HepG2 (cell line): ENCODE results near the gene SYNPR. TPM values are rescaled to one million over a fixed set of nuclear protein-coding genes. Genes with fewer than 3 reads are reported as not detected.

Source experiments
- ATAC-seq: fragments of 200-7000 bp; cut with Tn5 transposase; 3 replicates; pipeline ENCODE4 v1.9.1; 2020; ENCODE audit warnings: mild to moderate bottlenecking, moderate library complexity
- BruUV-seq: library from RNA; stranded (reverse); fragments of 400-500 nt; replicated peaks from 2 replicates; lab custom pipeline; 2021; lab: Mats Ljungman, UMichigan
- CTCF ChIA-PET: fragments of 300-600 bp; formaldehyde crosslinking; extraction: SDS; loops from one replicate; lab custom pipeline; 2021; ENCODE audit warnings: low total read pairs, inconsistent platforms, low intra/inter-chr PET ratio; lab: Yijun Ruan, JAX
- POLR2A ChIA-PET: fragments of 350-600 bp; sonication (Branson Sonifier 250); formaldehyde crosslinking; loops from one replicate; lab custom pipeline; 2020; ENCODE audit warnings: antibody characterized with exemption, inconsistent platforms; lab: Yijun Ruan, JAX
- DNase-seq: peaks from one replicate; pipeline ENCODE4 v3.0.0-alpha.2; 2015; ENCODE audit warnings: low spot score
- FAIRE-seq: peaks from 3 replicates; lab custom pipeline; 2011; peaks lifted over from hg19 to GRCh38; lab: Jason Lieb, UNC
- H2AFZ ChIP-seq: one replicate; pipeline ENCODE4 v1.6.1; 2011; ENCODE audit warnings: low read length, inconsistent platforms
- H3K27ac ChIP-seq: fragments of 300-600 bp; 3 replicates; pipeline ENCODE4 v1.8.0; 2011; ENCODE audit warnings: mixed run types, mild to moderate bottlenecking, mixed read lengths, low read length, inconsistent platforms; ENCODE audit not compliant: insufficient read depth; ENCODE audit errors: extremely low read length
- H3K27me3 ChIP-seq, 2 experiments: fragments of 200-600 bp in 1 of 2; 2 replicates in 1 of 2; 3 replicates in 1 of 2; pipeline versions ENCODE4 v1.6.0 to v1.8.0; 2011; ENCODE audit warnings: low read length in 2 of 2, mild to moderate bottlenecking in 2 of 2, moderate library complexity in 2 of 2, inconsistent platforms in 1 of 2; ENCODE audit not compliant: insufficient read depth in 2 of 2, control insufficient read depth in 1 of 2
- H3K36me3 ChIP-seq, 2 experiments: fragments of 200-600 bp in 1 of 2; replicated peaks in 1 of 2; 2 replicates in 1 of 2; 3 replicates in 1 of 2; pipeline versions ENCODE4 v1.5.1 to v1.8.0; 2011; ENCODE audit warnings: low read length in 2 of 2, inconsistent platforms in 1 of 2; ENCODE audit not compliant: insufficient read depth in 2 of 2, control insufficient read depth in 1 of 2
- H3K4me1 ChIP-seq: 2 replicates; pipeline ENCODE4 v1.5.1; 2012; ENCODE audit warnings: low read length, inconsistent platforms; ENCODE audit not compliant: insufficient read depth
- H3K4me2 ChIP-seq: 2 replicates; pipeline ENCODE4 v1.6.0; 2011; ENCODE audit warnings: low read depth, low read length, inconsistent platforms
- H3K4me3 ChIP-seq, 3 experiments: fragments of 200-600 bp in 1 of 3; sonication (generic), shearing (Covaris generic) in 1 of 3; replicated peaks in 1 of 3; 2 replicates each; pipeline ENCODE4 v1.5.1; 2011 to 2016; ENCODE audit warnings: low read length in 3 of 3, inconsistent platforms in 2 of 3, low read depth in 2 of 3, mild to moderate bottlenecking in 2 of 3, control low read depth in 1 of 3, mixed read lengths in 1 of 3; ENCODE audit not compliant: insufficient read depth in 1 of 3
- H3K79me2 ChIP-seq: one replicate; pipeline ENCODE4 v1.6.1; 2011; ENCODE audit warnings: low read length, inconsistent platforms; ENCODE audit not compliant: insufficient read depth
- H3K9ac ChIP-seq: 2 replicates; pipeline ENCODE4 v1.6.0; 2011; ENCODE audit warnings: mild to moderate bottlenecking, low read depth, low read length, inconsistent platforms; ENCODE audit not compliant: insufficient read depth
- H3K9me3 ChIP-seq: 2 replicates; pipeline ENCODE4 v1.5.1; 2012; ENCODE audit warnings: mild to moderate bottlenecking, low read length
- H4K20me1 ChIP-seq: 2 replicates; pipeline ENCODE4 v1.6.0; 2011; ENCODE audit warnings: inconsistent platforms, mild to moderate bottlenecking, low read length, moderate library complexity; ENCODE audit not compliant: insufficient read depth
- KDM5A ChIP-seq: fragments of 200-600 bp; sonication (generic); IDR thresholded peaks from 2 replicates; pipeline ENCODE4 v1.7.0; 2018; ENCODE audit warnings: antibody characterized with exemption, mild to moderate bottlenecking, low read length, borderline replicate concordance
- REL ChIP-seq: sonication (generic); formaldehyde crosslinking; conservative IDR thresholded peaks from 2 replicates; pipeline ENCODE4 v1.8.0; 2022; ENCODE audit warnings: mild to moderate bottlenecking, missing genetic modification reagents, moderate library complexity
- RFX5 ChIP-seq: IDR thresholded peaks from 2 replicates; pipeline ENCODE4 v1.6.1; 2011; ENCODE audit warnings: low read depth, low read length, improper control_type of control experiment
- SETDB1 ChIP-seq: sonication (generic); formaldehyde crosslinking; IDR thresholded peaks from 2 replicates; pipeline ENCODE4 v1.5.1; 2020; ENCODE audit warnings: missing genetic modification reagents, mild to moderate bottlenecking, borderline replicate concordance
- SNRNP70 ChIP-seq: fragments of 200-400 bp; formaldehyde crosslinking; IDR thresholded peaks from 2 replicates; pipeline ENCODE4 v1.6.1; 2017; ENCODE audit warnings: mild to moderate bottlenecking, low read depth, low read length, moderate library complexity
- SP5 ChIP-seq: IDR thresholded peaks from 2 replicates; pipeline ENCODE4 v1.6.1; 2016; ENCODE audit warnings: low read depth, borderline replicate concordance
- ZFP90 ChIP-seq: sonication (generic); formaldehyde crosslinking; IDR thresholded peaks from 2 replicates; pipeline ENCODE4 v1.8.0; 2022; ENCODE audit warnings: missing genetic modification reagents, mild to moderate bottlenecking, inconsistent platforms, borderline replicate concordance
- WGBS: methylation state at CpG from one replicate; pipeline ENCODE4 v1.1.6; 2017; ENCODE audit warnings: low lambda C conversion rate; 5-methylcytosine and 5-hydroxymethylcytosine counted together
- in situ Hi-C: cut with HindIII; loops from 2 replicates; pipeline ENCODE4 v1.10.0; 2017; ENCODE audit warnings: low pct_unique_long_range_greater_than_20kb; ENCODE audit not compliant: extremely low pct_ligation_motif_present
- intact Hi-C: fragments of 100-400 bp; cut with micrococcal nuclease; formaldehyde crosslinking; loops from one replicate; pipeline ENCODE4 v1.10.0; 2022; ENCODE audit not compliant: unreplicated experiment
- polyA plus RNA-seq, 8 experiments: library from polyadenylated mRNA; depleted of rRNA in 3 of 8; stranded (reverse) in 7 of 8; unstranded in 1 of 8; fragments of >200 nt; fragmentation: Illumina TruSeq in 4 of 8; extraction: Trizol in 4 of 8; gene quantifications; 2 replicates each; pipeline versions ENCODE4 v1.2.1 to v1.2.3, GENCODE V29; 2011 to 2016; ENCODE audit warnings: low read depth in 4 of 8, missing spikeins in 1 of 8, mixed read lengths in 1 of 8; ENCODE audit not compliant: insufficient read depth in 1 of 8
- total RNA-seq, 5 experiments: library from RNA; depleted of rRNA; stranded (reverse); fragments of >200 nt; fragmentation: Illumina TruSeq; extraction: Trizol; gene quantifications; 2 replicates each; pipeline ENCODE4 v1.2.3, GENCODE V29; 2016; ENCODE audit warnings: low read depth in 1 of 5
- TF ChIP-seq, protein P1 (sequence below): sonication (generic); formaldehyde crosslinking; IDR thresholded peaks from 2 replicates; pipeline ENCODE4 v1.5.1; 2020; ENCODE audit warnings: mild to moderate bottlenecking, missing genetic modification reagents, moderate library complexity
- TF ChIP-seq, protein P2 (sequence below): sonication (generic); formaldehyde crosslinking; IDR thresholded peaks from 2 replicates; pipeline ENCODE4 v1.4.0; 2020; ENCODE audit warnings: mild to moderate bottlenecking, missing genetic modification reagents
- TF ChIP-seq, protein P3 (sequence below), 2 experiments: fragments of 450-650 bp in 1 of 2; sonication (generic) in 1 of 2; formaldehyde crosslinking; IDR thresholded peaks; 2 replicates each; pipeline versions ENCODE4 v1.5.0 to v1.8.0; 2020 to 2022; ENCODE audit warnings: mild to moderate bottlenecking in 1 of 2, missing genetic modification reagents in 1 of 2
- TF ChIP-seq, protein P4 (sequence below): sonication (generic); formaldehyde crosslinking; IDR thresholded peaks from 2 replicates; pipeline ENCODE4 v1.5.0; 2020; ENCODE audit warnings: missing genetic modification reagents
- TF ChIP-seq, protein P5 (sequence below): sonication (generic); formaldehyde crosslinking; IDR thresholded peaks from 2 replicates; pipeline ENCODE4 v1.4.0; 2020; ENCODE audit warnings: mild to moderate bottlenecking, missing genetic modification reagents

The SYNPR gene
- total and polyA plus RNA-seq, 2 of the 13 experiments (the other 11 are each of a cell fraction or from before 2014, with no cell fraction given): 0.04 TPM; not detected in 1

DNA sequence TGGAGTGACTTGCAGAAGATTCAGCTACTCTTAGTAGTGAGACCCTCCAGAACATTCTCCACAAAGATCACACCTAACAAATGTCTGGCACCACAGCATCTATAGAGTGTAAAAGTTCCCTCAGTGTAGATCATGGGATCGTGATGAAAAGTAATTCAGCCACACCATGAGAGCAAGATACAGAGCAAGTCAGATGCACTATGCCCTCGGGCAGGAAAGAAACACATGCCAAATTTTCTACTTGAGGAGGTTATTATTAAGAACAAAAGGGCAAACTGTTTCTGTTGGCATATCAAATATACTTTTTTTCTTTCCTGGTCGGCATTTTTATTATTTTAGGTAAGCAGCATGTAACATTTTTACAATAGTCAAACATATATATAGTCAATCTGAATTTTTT is 329.6 kb downstream of the SYNPR start:
- intact Hi-C loops (no loop called here), in situ Hi-C loops (no loop called here)
- no peak for FAIRE-seq
- TF ChIP-seq, protein P1, sequence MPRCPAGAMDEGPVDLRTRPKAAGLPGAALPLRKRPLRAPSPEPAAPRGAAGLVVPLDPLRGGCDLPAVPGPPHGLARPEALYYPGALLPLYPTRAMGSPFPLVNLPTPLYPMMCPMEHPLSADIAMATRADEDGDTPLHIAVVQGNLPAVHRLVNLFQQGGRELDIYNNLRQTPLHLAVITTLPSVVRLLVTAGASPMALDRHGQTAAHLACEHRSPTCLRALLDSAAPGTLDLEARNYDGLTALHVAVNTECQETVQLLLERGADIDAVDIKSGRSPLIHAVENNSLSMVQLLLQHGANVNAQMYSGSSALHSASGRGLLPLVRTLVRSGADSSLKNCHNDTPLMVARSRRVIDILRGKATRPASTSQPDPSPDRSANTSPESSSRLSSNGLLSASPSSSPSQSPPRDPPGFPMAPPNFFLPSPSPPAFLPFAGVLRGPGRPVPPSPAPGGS (CRISPR knock-in tag): no peak
- TF ChIP-seq, protein P2, sequence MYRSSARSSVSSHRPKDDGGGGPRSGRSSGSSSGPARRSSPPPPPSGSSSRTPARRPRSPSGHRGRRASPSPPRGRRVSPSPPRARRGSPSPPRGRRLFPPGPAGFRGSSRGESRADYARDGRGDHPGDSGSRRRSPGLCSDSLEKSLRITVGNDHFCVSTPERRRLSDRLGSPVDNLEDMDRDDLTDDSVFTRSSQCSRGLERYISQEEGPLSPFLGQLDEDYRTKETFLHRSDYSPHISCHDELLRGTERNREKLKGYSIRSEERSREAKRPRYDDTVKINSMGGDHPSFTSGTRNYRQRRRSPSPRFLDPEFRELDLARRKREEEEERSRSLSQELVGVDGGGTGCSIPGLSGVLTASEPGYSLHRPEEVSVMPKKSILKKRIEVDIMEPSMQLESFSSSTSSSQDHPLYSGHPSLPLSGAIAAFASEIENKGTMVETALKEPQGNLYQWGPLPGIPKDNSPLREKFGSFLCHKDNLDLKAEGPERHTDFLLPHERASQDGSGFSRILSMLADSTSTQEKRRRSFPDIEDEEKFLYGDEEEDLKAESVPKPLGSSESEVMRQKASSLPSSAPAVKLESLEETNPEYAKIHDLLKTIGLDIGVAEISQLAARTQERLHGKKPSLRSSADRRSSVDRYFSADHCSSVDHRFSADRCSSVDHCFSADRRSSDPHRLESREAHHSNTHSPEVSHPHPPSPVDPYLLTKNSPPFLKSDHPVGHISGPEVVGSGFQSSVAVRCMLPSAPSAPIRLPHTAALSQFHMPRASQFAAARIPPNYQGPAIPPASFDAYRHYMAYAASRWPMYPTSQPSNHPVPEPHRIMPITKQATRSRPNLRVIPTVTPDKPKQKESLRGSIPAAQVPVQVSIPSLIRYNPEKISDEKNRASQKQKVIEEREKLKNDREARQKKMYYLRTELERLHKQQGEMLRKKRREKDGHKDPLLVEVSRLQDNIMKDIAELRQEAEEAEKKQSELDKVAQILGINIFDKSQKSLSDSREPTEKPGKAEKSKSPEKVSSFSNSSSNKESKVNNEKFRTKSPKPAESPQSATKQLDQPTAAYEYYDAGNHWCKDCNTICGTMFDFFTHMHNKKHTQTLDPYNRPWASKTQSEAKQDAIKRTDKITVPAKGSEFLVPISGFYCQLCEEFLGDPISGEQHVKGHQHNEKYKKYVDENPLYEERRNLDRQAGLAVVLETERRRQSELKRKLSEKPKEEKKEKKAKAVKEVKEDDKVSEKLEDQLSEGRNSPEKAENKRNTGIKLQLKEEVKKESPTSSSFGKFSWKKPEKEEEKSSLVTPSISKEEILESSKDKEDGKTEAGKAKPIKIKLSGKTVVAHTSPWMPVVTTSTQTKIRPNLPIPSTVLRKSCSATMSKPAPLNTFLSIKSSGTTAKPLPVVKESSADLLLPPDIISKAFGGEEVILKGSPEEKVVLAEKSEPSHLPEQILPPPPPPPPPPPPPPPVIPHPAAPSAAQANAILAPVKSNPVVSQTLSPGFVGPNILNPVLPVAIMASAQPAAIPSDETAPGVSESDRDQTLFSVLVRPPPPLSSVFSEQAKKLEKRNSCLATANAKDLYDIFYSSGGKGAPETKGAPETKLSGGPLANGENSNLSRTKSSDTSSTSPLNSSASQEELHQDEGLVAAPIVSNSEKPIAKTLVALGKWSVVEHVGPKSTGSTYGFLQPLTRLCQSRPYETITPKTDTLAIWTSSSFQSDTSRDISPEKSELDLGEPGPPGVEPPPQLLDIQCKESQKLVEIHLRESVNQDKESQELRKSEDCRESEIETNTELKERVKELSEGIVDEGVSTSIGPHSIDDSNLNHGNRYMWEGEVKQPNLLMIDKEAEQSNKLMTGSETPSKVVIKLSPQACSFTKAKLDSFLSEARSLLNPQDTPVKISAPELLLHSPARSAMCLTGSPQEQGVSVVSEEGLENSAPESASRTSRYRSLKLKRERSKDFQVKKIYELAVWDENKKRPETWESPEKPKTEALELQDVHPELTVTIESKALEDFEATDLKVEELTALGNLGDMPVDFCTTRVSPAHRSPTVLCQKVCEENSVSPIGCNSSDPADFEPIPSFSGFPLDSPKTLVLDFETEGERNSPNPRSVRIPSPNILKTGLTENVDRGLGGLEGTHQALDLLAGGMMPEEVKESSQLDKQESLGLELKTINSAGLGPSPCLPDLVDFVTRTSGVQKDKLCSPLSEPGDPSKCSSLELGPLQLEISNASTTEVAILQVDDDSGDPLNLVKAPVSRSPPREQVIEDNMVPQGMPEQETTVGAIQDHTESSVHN (CRISPR knock-in tag): no peak
- no peak for TF ChIP-seq REL
- TF ChIP-seq, protein P3, sequence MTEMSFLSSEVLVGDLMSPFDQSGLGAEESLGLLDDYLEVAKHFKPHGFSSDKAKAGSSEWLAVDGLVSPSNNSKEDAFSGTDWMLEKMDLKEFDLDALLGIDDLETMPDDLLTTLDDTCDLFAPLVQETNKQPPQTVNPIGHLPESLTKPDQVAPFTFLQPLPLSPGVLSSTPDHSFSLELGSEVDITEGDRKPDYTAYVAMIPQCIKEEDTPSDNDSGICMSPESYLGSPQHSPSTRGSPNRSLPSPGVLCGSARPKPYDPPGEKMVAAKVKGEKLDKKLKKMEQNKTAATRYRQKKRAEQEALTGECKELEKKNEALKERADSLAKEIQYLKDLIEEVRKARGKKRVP (CRISPR knock-in tag; IDR thresholded peaks at IDR 0.05): no peak
- TF ChIP-seq, protein P4, sequence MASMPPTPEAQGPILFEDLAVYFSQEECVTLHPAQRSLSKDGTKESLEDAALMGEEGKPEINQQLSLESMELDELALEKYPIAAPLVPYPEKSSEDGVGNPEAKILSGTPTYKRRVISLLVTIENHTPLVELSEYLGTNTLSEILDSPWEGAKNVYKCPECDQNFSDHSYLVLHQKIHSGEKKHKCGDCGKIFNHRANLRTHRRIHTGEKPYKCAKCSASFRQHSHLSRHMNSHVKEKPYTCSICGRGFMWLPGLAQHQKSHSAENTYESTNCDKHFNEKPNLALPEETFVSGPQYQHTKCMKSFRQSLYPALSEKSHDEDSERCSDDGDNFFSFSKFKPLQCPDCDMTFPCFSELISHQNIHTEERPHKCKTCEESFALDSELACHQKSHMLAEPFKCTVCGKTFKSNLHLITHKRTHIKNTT: no peak
- no peak for TF ChIP-seq SP5
- no peak for TF ChIP-seq ZFP90 (CRISPR knock-in tag)
- no peak for TF ChIP-seq SETDB1 (CRISPR knock-in tag)
- no peak for TF ChIP-seq KDM5A
- TF ChIP-seq RFX5: no peak
- TF ChIP-seq SNRNP70: no peak
- TF ChIP-seq, protein P5, sequence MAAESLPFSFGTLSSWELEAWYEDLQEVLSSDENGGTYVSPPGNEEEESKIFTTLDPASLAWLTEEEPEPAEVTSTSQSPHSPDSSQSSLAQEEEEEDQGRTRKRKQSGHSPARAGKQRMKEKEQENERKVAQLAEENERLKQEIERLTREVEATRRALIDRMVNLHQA (CRISPR knock-in tag): no peak

More for the DNA sequence above, 329.6 kb downstream of the SYNPR start:
- Histone ChIP-seq H4K20me1 (no peaks in the 10 kb centered on the region), H3K4me1 (no peaks in the 10 kb centered on the region), H3K4me2 (no peak overlapping the region), H3K4me3 (no peak overlapping the region), H3K9ac (no peak overlapping the region), H3K9me3 (no peaks in the 10 kb centered on the region), H3K36me3 (no peaks in the 10 kb centered on the region), H3K27ac (no peak overlapping the region), H2AFZ (no peak overlapping the region), H3K79me2 (no peaks in the 10 kb centered on the region), H3K27me3 (no peaks in the 10 kb centered on the region)
- WGBS: under 1% methylated on average over 3 of the region's 3 CpGs
- no TSS peak for BruUV-seq
- ChIA-PET CTCF (no interaction called here), POLR2A (no interaction called here)
- DNase-seq (no peak), ATAC-seq (no peak)
